K562 (cell line): ENCODE data around the gene CYP26A1. TPM values are rescaled to one million over a fixed set of nuclear protein-coding genes. Genes with fewer than 3 reads are reported as not detected.
A peak's percentile ranks its signal among the peaks of the same experiment; 100 is the strongest.

Experiments
- AFF4 ChIP-seq: sonication (generic); formaldehyde crosslinking; IDR thresholded peaks from 2 replicates; pipeline ENCODE4 v1.8.0; 2023; ENCODE audit warnings: mild to moderate bottlenecking, missing genetic modification reagents
- BRF2 ChIP-seq: IDR thresholded peaks from 3 replicates; pipeline ENCODE4 v1.6.1; 2011; ENCODE audit warnings: borderline replicate concordance, mild to moderate bottlenecking; ENCODE audit not compliant: insufficient read length, insufficient read depth
- CBX3 ChIP-seq, 2 experiments: IDR thresholded peaks; 1 replicate in 1 of 2; 2 replicates in 1 of 2; pipeline ENCODE4 v1.6.1; 2012; ENCODE audit warnings: inconsistent platforms in 2 of 2, low read length in 2 of 2, borderline replicate concordance in 1 of 2, control low read depth in 1 of 2
- EP400 ChIP-seq: fragments of 450-650 bp; IDR thresholded peaks from 2 replicates; pipeline ENCODE4 v1.6.1; 2017; ENCODE audit warnings: antibody characterized with exemption, mild to moderate bottlenecking, moderate library complexity
- MCM3 ChIP-seq: fragments of 450-650 bp; IDR thresholded peaks from 2 replicates; pipeline ENCODE4 v1.6.1; 2016
- POLR2H ChIP-seq: IDR thresholded peaks from 2 replicates; pipeline ENCODE4 v1.6.1; 2016; ENCODE audit warnings: missing genetic modification characterization, low read depth, mild to moderate bottlenecking, control low read depth, missing compliant biosample characterization, moderate library complexity
- RAD21 ChIP-seq, 2 experiments: fragments of 250-450 bp in 1 of 2; fragments of 450-650 bp in 1 of 2; sonication (Bioruptor Pico) in 1 of 2; formaldehyde crosslinking in 1 of 2; IDR thresholded peaks in 1 of 2; conservative IDR thresholded peaks in 1 of 2; 2 replicates each; pipeline versions ENCODE4 v1.4.0 to v1.8.0; 2020 to 2022; ENCODE audit warnings: mild to moderate bottlenecking in 2 of 2, moderate library complexity in 1 of 2
- RUNX1 ChIP-seq: sonication (generic); IDR thresholded peaks from 2 replicates; pipeline ENCODE4 v1.6.1; 2016; ENCODE audit warnings: antibody characterized with exemption, low read depth
- TEAD4 ChIP-seq, 2 experiments: sonication (generic) in 1 of 2; formaldehyde crosslinking in 1 of 2; IDR thresholded peaks; 2 replicates each; pipeline versions ENCODE4 v1.6.1 to v1.8.0; 2012 to 2022; ENCODE audit warnings: borderline replicate concordance in 1 of 2, inconsistent platforms in 1 of 2, low read length in 1 of 2, mild to moderate bottlenecking in 1 of 2, missing genetic modification reagents in 1 of 2
- ZNF277 ChIP-seq: fragments of 250-450 bp; sonication (Bioruptor Pico); IDR thresholded peaks from 2 replicates; pipeline ENCODE4 v1.8.0; 2022; ENCODE audit warnings: inconsistent platforms, mild to moderate bottlenecking, moderate library complexity, borderline replicate concordance
- polyA plus RNA-seq, 8 experiments: library from polyadenylated mRNA; depleted of rRNA in 4 of 8; stranded (reverse) in 5 of 8; unstranded in 3 of 8; fragments of >200 nt; fragmentation: Nextera tagmentation in 2 of 8; fragmentation: Illumina TruSeq in 1 of 8; extraction: Ambion mirVana in 2 of 8; extraction: Trizol in 1 of 8; gene quantifications; 2 replicates each; pipeline versions ENCODE4 v1.2.1 to v1.2.3, GENCODE V29; 2011 to 2014; ENCODE audit warnings: inconsistent platforms in 1 of 8, missing spikeins in 1 of 8
- total RNA-seq, 7 experiments: library from RNA; depleted of rRNA in 6 of 7; stranded (reverse); fragments of >200 nt in 6 of 7; fragmentation: Illumina TruSeq in 2 of 7; extraction: Trizol in 2 of 7; gene quantifications; 2 replicates each; pipeline versions ENCODE4 v1.2.1 to v1.2.3, GENCODE V29; 2011 to 2021; ENCODE audit warnings: low replicate concordance in 1 of 7
- TF ChIP-seq, protein P1 (sequence below), 2 experiments: fragments of 450-650 bp; formaldehyde crosslinking in 1 of 2; IDR thresholded peaks; 2 replicates each; pipeline versions ENCODE4 v1.4.0 to v1.6.1; 2014 to 2020; ENCODE audit warnings: mild to moderate bottlenecking in 2 of 2, borderline replicate concordance in 1 of 2, low read depth in 1 of 2

CYP26A1 gene
- total and polyA plus RNA-seq, 9 of the 15 experiments (the other 6 are each of a cell fraction or from before 2014, with no cell fraction given), result 0.11 to 5.1 (median 1.6) TPM

DNA sequence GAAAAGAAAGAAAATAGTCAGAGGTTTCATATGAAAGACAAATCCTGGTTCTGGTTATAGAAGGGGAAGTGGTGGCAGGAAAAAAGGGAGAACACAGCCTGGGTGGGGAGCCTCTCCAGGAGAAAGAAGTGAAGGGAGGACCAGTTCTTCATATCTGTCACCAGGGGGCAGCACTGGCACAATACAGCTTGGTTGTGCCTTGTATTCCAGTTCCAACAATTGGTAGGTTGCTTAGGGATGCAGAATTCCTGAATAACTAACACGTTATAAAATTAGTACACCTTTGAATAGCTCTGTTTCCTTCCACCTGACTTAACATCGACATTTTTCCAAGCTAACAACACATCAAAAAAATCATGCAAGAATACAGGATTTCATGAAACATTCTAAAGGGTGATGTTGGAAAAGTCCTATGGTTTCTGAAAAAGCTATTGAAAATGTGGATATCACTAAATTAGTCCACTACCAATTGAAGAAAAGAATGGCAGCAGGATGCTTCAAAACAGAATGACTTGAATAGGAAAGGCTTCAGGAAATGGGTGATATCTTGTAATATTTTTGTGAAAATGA lies 52.9 kb downstream of the CYP26A1 start (continued):
- TF ChIP-seq, protein P1, sequence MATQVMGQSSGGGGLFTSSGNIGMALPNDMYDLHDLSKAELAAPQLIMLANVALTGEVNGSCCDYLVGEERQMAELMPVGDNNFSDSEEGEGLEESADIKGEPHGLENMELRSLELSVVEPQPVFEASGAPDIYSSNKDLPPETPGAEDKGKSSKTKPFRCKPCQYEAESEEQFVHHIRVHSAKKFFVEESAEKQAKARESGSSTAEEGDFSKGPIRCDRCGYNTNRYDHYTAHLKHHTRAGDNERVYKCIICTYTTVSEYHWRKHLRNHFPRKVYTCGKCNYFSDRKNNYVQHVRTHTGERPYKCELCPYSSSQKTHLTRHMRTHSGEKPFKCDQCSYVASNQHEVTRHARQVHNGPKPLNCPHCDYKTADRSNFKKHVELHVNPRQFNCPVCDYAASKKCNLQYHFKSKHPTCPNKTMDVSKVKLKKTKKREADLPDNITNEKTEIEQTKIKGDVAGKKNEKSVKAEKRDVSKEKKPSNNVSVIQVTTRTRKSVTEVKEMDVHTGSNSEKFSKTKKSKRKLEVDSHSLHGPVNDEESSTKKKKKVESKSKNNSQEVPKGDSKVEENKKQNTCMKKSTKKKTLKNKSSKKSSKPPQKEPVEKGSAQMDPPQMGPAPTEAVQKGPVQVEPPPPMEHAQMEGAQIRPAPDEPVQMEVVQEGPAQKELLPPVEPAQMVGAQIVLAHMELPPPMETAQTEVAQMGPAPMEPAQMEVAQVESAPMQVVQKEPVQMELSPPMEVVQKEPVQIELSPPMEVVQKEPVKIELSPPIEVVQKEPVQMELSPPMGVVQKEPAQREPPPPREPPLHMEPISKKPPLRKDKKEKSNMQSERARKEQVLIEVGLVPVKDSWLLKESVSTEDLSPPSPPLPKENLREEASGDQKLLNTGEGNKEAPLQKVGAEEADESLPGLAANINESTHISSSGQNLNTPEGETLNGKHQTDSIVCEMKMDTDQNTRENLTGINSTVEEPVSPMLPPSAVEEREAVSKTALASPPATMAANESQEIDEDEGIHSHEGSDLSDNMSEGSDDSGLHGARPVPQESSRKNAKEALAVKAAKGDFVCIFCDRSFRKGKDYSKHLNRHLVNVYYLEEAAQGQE (IDR thresholded peaks at IDR 0.05; ENCODE audit: borderline replicate concordance), result 0 out of 2 replicates have a peak, but pooled peaks have one; percentile 14
- TF ChIP-seq, protein P1 (CRISPR knock-in tag; IDR thresholded peaks at IDR 0.05; ENCODE audit: low read depth), result no peak
- TF ChIP-seq TEAD4 (IDR thresholded peaks at IDR 0.05; ENCODE audit: low read length), result peak; percentile 37; the same call in 1 of the 2 replicates
- no peak for TF ChIP-seq TEAD4 (CRISPR knock-in tag; IDR thresholded peaks at IDR 0.05; ENCODE audit: borderline replicate concordance)
- no peak for TF ChIP-seq ZNF277 (CRISPR knock-in tag)
- no peak for TF ChIP-seq BRF2
- TF ChIP-seq RUNX1, result no peak
- TF ChIP-seq POLR2H (tag), result no peak
- TF ChIP-seq CBX3 (IDR thresholded peaks at IDR 0.05; ENCODE audit: borderline replicate concordance in 1 of 2, low read length in 2 of 2), result peak in 1 of 2 experiments; percentile 96; a peak in 2 of 3 replicates
- TF ChIP-seq AFF4, result no peak
- TF ChIP-seq RAD21 (CRISPR knock-in tag; conservative IDR thresholded peaks at IDR 0.05 in 1 of 2, IDR thresholded peaks at IDR 0.05 in 1 of 2), result peak in 1 of 2 experiments; percentile 60; a peak in 2 of 4 replicates
- TF ChIP-seq MCM3, result no peak
- TF ChIP-seq EP400, result no peak
